HG02870 (cell line): ENCODE results near the gene CHST9.
"Not testable (repeated sequence)": the region's sequence is repeated elsewhere in the genome, so short reads cannot be mapped to it uniquely, and the experiment has no call there.

Experiments
- ATAC-seq: cut with Tn5 transposase; IDR thresholded peaks from one replicate; pipeline ENCODE4 v1.9.1; 2021; ENCODE audit warnings: mild to moderate bottlenecking, moderate library complexity; ENCODE audit not compliant: unreplicated experiment

The CHST9 gene

DNA sequence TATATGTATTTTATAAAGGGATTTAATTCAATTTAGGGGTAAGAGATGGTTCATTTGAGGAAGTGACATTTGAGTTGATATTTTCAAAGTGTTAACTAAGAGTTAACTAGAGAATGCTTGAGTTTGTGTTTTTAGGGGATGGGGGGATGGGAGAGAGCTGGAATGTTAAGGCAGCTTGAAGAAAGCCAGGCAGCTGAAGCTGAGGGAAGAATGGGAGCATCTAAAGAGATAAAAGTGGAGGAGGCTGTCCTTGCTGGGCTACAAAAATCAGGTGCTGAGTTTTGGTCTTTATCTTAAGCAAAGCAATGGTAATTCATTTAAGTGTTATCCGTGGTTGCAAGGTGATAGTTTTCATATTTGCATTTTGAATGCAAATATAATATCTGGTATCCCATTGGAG is 9.2 kb downstream of the CHST9 start:
- no peak for ATAC-seq

- ATAC-seq, result no peak
Measured at GRCh38 chr18:27175245-27175644, 9.9 kb downstream of the CHST9 start.

DNA sequence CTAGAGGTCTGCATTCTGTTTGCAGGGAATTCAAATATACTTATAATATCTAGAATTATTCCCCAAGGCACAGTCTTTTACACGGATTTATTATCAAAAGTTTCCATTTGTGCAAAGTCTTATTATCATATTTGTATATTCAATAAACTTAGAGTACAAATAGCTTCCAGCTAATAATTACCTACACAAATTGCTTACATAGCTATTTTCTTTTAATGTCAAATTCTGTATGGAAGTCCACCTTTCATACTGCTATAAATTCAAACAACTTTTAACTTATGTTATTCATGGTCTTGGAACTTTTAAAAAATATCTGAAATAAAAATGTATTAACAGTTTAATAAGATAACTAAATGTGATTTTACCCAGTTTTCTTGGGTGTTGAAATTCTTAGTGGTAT is 13.1 kb downstream of the CHST9 start:
- no peak for ATAC-seq

- ATAC-seq, result no peak
Measured at GRCh38 chr18:27165412-27165811, 19.7 kb downstream of the CHST9 start.

DNA sequence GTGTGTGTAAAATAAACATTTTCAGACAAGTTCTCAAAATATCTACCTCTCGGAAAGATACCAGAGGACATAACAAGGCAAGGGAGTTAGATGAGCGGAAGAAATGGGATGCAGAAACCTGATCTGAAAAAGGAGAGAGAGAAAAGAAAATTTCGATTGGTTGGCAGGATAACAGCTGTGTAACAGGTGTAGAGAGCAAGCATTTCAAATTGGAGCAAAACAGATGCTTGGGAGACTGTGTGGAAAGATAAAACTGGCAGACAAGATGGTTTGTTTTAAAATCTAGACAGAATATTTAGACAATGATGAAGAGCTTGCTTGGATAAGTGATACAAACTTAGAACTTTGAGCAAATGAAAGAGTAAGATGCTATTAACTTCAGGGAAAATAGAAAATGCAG is 20.2 kb downstream of the CHST9 start:
- no peak for ATAC-seq

DNA sequence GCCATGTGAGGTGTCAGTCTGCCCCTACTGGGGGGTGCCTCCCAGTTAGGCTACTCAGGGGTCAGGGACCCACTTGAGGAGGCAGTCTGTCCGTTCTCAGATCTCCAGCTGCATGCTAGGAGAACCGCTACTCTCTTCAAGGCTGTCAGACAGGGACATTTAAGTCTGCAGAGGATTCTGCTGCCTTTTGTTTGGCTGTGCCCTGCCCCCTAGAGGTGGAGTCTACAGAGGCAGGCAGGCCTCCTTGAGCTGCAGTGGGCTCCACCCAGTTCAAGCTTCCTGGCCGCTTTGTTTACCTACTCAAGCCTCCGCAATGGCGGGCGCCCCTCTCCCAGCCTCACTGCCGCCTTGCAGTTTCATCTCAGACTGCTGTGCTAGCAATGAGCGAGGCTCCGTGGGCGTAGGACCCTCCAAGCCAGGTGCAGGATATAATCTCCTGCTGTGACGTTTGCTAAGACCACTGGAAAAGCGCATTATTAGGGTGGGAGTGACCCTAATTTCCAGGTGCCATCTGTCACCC is 21.9 kb downstream of the CHST9 start:
- not testable (repeated sequence) for ATAC-seq

DNA sequence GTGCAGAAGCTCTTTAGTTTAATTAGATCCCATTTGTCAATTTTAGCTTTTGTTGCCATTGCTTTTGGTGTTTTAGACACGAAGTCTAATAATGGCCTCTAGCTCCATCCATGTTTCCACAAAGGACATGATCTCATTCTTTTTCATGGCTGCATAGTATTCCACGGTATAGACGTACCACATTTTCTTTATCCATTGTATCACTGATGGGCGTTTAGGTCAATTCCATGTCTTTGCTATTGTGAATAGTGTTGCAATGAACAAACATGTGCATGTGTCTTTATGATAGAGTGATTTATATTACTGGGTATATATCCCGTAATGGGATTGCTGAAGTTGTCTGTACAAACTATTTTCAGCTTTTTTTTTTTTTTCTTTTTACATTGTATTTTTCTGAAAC is 35.9 kb downstream of the CHST9 start:
- not testable (repeated sequence) for ATAC-seq

GRCh38 chr18:27144672-27145071 is 40.4 kb downstream of the CHST9 start:
- ATAC-seq, result no peak

DNA sequence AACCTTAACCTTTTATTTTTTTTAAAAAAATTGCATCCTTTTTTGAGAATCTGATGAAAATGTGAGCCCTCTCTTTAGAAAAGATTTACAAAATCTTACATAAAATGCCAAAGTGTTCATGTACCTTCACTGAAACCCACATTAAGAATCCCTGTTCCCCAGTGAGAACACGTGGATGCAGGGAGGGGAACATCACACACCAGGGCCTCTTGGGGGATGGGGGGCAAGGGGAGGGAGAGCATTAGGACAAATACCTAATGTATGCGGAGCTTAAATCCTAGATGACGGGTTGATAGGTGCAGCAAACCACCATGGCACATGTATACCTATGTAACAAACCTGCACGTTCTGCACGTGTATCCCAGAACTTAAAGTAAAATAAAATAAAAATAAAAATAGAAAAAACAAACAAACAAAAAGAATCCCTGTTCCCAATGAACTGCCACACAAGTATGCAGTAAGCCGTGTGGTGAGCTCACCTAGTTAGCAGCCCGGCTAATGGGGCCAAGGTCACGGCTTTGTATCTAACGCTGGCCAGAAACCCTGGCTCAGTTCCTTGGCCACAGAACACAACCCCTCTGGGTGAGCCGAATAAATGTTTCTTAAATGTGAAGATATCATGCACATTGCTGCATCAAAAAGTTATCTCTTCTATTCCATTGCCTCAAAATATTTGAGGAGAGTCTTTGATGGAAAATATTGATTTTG is 41.4 kb downstream of the CHST9 start:
- ATAC-seq, result no peak

- ATAC-seq, result no peak
Measured at GRCh38 chr18:27142891-27143290, 42.2 kb downstream of the CHST9 start.

DNA sequence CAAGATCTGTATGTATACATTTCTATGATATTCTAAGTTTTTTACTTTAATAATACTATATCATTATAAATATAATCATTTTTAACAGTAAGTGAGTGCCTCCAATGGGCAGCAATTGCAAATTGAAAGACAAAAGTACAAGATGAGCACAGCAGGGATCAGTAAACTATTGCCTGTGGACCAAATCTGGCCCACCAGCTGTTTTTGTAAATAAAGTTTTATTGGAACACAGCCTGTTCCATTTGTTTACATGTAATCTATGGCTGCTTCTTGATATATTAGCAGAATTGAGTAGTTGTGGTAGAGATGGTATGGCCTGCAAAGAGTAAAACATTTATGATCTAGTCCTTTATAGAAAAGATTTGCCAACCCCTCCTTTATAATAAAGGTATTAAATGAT is 43.2 kb downstream of the CHST9 start:
- no peak for ATAC-seq

- ATAC-seq, result no peak
Measured at GRCh38 chr18:27138079-27138478, 47.0 kb downstream of the CHST9 start.

GRCh38 chr18:27136208-27136535 is 48.9 kb downstream of the CHST9 start:
- no peak for ATAC-seq

GRCh38 chr18:27135504-27136207 is 49.5 kb downstream of the CHST9 start:
- ATAC-seq, result no peak

DNA sequence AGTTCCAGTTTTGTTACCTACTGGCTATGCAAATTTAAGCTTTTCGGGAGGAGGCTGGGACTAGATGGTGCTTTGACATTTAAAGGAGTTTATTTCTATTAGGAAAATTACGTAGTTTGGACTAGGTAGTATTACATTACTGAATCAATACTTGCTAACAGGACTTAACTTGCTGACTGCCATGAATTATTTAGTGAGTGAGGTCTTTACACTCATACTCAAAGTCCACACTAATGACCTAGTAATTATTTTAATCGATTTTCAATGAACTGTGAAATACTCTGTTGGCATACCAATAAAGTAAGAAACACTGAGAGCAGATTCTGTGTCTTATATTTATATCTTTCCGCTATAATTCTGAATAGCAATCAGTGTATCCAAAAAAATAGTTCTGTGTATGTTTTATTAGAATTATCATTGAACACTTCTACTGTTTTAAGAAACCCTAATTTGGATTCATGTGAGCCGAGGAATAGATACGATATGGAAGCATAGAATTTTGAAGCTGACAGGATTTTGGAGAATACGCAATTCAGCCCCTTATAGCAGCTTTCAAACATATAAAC is 55.0 kb downstream of the CHST9 start:
- no peak for ATAC-seq

GRCh38 chr18:27124196-27124595 is 60.9 kb downstream of the CHST9 start:
- ATAC-seq, result no peak

- no peak for ATAC-seq
Measured at GRCh38 chr18:27121108-27121507, 64.0 kb downstream of the CHST9 start.

DNA sequence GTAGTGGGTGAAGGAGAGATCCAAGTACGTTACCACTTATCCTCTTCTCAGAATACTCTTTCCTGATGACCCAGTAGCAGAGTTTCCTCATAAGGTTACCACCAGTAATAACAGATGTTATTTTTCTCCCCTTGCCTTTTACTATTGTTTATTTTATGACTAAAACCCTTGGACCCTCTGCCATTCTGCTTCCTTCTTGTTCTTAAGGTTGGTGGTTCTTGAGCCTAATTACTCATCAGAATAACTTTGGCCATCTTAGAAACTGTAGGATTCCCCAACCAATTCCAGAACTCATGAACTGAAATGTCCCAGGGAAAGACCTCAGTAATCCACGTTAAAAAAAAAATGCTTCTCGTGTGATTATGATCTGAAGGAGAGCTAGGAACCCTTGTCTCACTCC is 64.9 kb downstream of the CHST9 start:
- ATAC-seq, result no peak

- no peak for ATAC-seq
Measured at GRCh38 chr18:27118973-27119372, 66.1 kb downstream of the CHST9 start.

DNA sequence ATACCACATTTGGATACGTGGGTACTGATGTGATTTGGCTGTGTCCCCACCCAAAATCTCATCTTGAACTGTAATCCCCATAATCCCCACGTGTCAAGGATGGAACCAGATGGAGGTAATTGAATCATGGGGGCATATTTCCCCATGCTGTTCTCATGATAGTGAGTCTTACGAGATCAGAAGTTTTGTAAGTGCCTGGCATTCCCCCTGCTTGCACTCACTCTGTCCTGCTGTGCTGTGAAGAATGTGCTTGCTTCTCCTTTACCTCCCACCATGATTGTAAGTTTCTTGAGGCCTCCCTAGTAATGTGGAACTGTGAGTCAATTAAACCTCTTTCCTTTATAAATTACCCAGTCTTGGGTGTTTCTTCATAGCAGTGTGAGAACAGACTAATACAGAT is 70.3 kb downstream of the CHST9 start:
- ATAC-seq, result no peak

DNA sequence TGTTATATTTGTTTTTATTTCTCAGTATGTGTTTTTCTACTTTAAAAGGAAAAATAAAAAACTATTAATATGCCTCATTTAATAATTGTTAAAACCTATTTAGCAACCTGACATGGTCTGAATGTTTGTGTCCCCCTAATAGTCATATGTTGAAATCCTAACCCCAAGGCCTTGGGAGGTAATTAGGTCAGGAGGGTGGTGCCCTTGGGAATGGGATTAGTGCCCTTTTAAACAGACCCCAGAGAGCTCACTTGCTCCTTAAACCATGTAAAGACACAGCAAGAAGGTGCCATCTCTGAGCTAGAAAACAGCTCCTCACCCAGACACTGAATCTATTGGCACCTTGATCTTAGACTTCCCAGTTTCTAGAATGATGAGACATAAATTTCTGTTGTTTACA is 71.8 kb downstream of the CHST9 start:
- ATAC-seq, result no peak

- no peak for ATAC-seq
Measured at GRCh38 chr18:27110319-27110718, 74.8 kb downstream of the CHST9 start.
